Measurements from ENCODE around the gene PRAMEF1.

DNA sequence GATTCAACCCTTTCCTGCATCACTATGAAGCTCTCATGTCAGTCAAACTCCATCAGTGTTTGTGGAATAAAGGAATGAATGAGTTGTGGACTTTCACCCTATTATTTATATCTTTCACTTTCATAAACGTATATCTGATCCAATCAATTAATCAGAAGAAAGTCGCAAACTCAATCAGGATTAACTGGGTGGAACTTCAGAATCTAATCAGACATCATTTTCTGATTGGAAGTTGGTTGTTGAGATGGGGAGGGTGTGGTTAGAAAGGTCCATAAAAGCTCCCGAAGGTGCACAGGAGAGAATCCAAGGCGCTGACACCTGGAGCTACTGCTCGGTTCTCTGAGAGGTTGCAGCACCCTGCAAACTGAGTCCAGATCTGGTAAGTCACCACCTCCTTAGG lies 17.8 kb upstream of the PRAMEF1 start, which contains the start of gene PRAMEF12:
- TF ChIP-seq, protein P1, sequence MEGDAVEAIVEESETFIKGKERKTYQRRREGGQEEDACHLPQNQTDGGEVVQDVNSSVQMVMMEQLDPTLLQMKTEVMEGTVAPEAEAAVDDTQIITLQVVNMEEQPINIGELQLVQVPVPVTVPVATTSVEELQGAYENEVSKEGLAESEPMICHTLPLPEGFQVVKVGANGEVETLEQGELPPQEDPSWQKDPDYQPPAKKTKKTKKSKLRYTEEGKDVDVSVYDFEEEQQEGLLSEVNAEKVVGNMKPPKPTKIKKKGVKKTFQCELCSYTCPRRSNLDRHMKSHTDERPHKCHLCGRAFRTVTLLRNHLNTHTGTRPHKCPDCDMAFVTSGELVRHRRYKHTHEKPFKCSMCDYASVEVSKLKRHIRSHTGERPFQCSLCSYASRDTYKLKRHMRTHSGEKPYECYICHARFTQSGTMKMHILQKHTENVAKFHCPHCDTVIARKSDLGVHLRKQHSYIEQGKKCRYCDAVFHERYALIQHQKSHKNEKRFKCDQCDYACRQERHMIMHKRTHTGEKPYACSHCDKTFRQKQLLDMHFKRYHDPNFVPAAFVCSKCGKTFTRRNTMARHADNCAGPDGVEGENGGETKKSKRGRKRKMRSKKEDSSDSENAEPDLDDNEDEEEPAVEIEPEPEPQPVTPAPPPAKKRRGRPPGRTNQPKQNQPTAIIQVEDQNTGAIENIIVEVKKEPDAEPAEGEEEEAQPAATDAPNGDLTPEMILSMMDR (IDR thresholded peaks at IDR 0.05; ENCODE audit: poor library complexity, severe bottlenecking): no peak
- no peak for TF ChIP-seq EZH2 (IDR thresholded peaks at IDR 0.05; ENCODE audit: borderline replicate concordance, insufficient read depth, low read length, poor library complexity, severe bottlenecking)
- TF ChIP-seq EP300 (conservative IDR thresholded peaks at IDR 0.05; ENCODE audit: poor library complexity, severe bottlenecking): no peak
- TF ChIP-seq RAD21 (conservative IDR thresholded peaks at IDR 0.05): no peak
- TF ChIP-seq POLR2AphosphoS5 (IDR thresholded peaks at IDR 0.05): no peak
- no peak for TF ChIP-seq MXI1 (conservative IDR thresholded peaks at IDR 0.05; ENCODE audit: poor library complexity, severe bottlenecking)
- TF ChIP-seq, protein P2, sequence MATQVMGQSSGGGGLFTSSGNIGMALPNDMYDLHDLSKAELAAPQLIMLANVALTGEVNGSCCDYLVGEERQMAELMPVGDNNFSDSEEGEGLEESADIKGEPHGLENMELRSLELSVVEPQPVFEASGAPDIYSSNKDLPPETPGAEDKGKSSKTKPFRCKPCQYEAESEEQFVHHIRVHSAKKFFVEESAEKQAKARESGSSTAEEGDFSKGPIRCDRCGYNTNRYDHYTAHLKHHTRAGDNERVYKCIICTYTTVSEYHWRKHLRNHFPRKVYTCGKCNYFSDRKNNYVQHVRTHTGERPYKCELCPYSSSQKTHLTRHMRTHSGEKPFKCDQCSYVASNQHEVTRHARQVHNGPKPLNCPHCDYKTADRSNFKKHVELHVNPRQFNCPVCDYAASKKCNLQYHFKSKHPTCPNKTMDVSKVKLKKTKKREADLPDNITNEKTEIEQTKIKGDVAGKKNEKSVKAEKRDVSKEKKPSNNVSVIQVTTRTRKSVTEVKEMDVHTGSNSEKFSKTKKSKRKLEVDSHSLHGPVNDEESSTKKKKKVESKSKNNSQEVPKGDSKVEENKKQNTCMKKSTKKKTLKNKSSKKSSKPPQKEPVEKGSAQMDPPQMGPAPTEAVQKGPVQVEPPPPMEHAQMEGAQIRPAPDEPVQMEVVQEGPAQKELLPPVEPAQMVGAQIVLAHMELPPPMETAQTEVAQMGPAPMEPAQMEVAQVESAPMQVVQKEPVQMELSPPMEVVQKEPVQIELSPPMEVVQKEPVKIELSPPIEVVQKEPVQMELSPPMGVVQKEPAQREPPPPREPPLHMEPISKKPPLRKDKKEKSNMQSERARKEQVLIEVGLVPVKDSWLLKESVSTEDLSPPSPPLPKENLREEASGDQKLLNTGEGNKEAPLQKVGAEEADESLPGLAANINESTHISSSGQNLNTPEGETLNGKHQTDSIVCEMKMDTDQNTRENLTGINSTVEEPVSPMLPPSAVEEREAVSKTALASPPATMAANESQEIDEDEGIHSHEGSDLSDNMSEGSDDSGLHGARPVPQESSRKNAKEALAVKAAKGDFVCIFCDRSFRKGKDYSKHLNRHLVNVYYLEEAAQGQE (IDR thresholded peaks at IDR 0.05; ENCODE audit: borderline replicate concordance): no peak
- TF ChIP-seq TAF1 (IDR thresholded peaks at IDR 0.05; ENCODE audit: low read depth): no peak
- no peak for TF ChIP-seq SMC3 (conservative IDR thresholded peaks at IDR 0.05; ENCODE audit: poor library complexity)

Data from neural cell (in vitro differentiated cells).